Right lobe of liver (tissue), 6 donors: ENCODE data around the gene OXER1. TPM values are rescaled to one million over a fixed set of nuclear protein-coding genes. Genes with fewer than 3 reads are reported as not detected.

Experiments used
- ATAC-seq, 4 donors: fragments of 200-7000 bp; cut with Tn5 transposase; one replicate each; pipeline ENCODE4 v1.9.1; 2020; ENCODE audit warnings: mild to moderate bottlenecking in 4 of 4, moderate library complexity in 4 of 4
- DNase-seq, 3 donors: peaks; one replicate each; pipeline ENCODE4 v3.0.0-alpha.2; 2020
- H3K27ac ChIP-seq, 3 donors: fragments of 200-600 bp; one replicate each; pipeline ENCODE4 v1.8.0; 2022
- H3K27me3 ChIP-seq, 2 donors: fragments of 200-600 bp; one replicate each; pipeline ENCODE4 v1.8.0; 2022
- H3K36me3 ChIP-seq, 4 donors: fragments of 200-600 bp; sonication (generic) in 1 of 4; one replicate each; pipeline versions ENCODE4 v1.5.1 to v1.8.0; 2017 to 2022; ENCODE audit warnings: control low read depth in 1 of 4
- H3K4me1 ChIP-seq, 4 donors: fragments of 200-600 bp; sonication (generic) in 1 of 4; one replicate each; pipeline versions ENCODE4 v1.5.1 to v1.8.0; 2017 to 2022; ENCODE audit warnings: control low read depth in 1 of 4
- H3K4me3 ChIP-seq, 3 donors: fragments of 200-600 bp; one replicate each; pipeline ENCODE4 v1.8.0; 2022
- H3K9me3 ChIP-seq, 4 donors: fragments of 200-600 bp; sonication (generic) in 1 of 4; one replicate each; pipeline versions ENCODE4 v1.5.1 to v1.8.0; 2017 to 2022; ENCODE audit warnings: control low read depth in 1 of 4
- CTCF ChIP-seq, 4 donors: fragments of 200-600 bp in 3 of 4; fragments of 450-650 bp in 1 of 4; IDR thresholded peaks; one replicate each; pipeline versions ENCODE4 v1.5.1 to v1.8.0; 2016 to 2022; ENCODE audit warnings: antibody characterized with exemption in 4 of 4, mild to moderate bottlenecking in 2 of 4
- POLR2A ChIP-seq: fragments of 450-650 bp; IDR thresholded peaks from one replicate; pipeline ENCODE4 v1.6.1; 2017; ENCODE audit warnings: antibody characterized with exemption, mild to moderate bottlenecking
- WGBS: methylation state at CpG from one replicate; pipeline ENCODE4 v1.1.6; 2018; ENCODE audit warnings: low coverage, low lambda C conversion rate; ENCODE audit not compliant: insufficient coverage; ENCODE audit errors: missing lambda C conversion rate; 5-methylcytosine and 5-hydroxymethylcytosine counted together
- intact Hi-C, 2 donors: fragments of 100-400 bp; cut with DNase I; formaldehyde crosslinking; loops; one replicate each; pipeline versions ENCODE4 v1.11.2 to v1.14.1; 2022
- total RNA-seq, 6 experiments: library from RNA; depleted of rRNA in 2 of 6; stranded (reverse); fragments of >200 nt in 2 of 6; fragmentation: NEBNext Ultra II Directional in 3 of 6; extraction: Animal tissue kit (Norgen Biotek cat#: 25700) in 3 of 6; gene quantifications; one replicate each; pipeline versions ENCODE4 v1.1.0 to v1.2.4, GENCODE V29; 2016 to 2023
- donor health status: DM: no; HTN: yes; CAD: no.
- donor health status: DM: no; HTN: no; CAD: no.
- donor health status: DM: no; HTN: no; CAD: no.
- donor health status: DM: no; HTN: yes; CAD: no.
- donor health status: DM: no; HTN: yes; CAD: no.

OXER1 gene
- total RNA-seq, 6 experiments from 2014 or later: 5.3 to 29.4 (median 10.7) TPM

- H3K27ac ChIP-seq: no peak overlapping the region
- TF ChIP-seq POLR2A: no peak
- no peak for TF ChIP-seq CTCF (IDR thresholded peaks at IDR 0.05)
- intact Hi-C loops: no loop called here
- peak in 2 of 3 donors; percentile 54 to 60 for DNase-seq
- H3K36me3 ChIP-seq: no peaks in the 10 kb centered on the region
- no peaks in the 10 kb centered on the region for H3K4me1 ChIP-seq
- ATAC-seq: peak in 3 of 4 donors; percentile 1 to 11 (median 6)
- H3K4me3 ChIP-seq: no peak overlapping the region
- no peaks in the 10 kb centered on the region for H3K9me3 ChIP-seq
- 91% methylated on average over 20 of the region's 45 CpGs for WGBS
- no peaks in the 10 kb centered on the region for H3K27me3 ChIP-seq
Measured at GRCh38 chr2:42762823-42763804, 821 bp downstream of the OXER1 start.

- Histone ChIP-seq H3K4me1 (no peaks in the 10 kb centered on the region), H3K9me3 (no peaks in the 10 kb centered on the region), H3K36me3 (no peaks in the 10 kb centered on the region), H3K27ac (no peak overlapping the region), H3K4me3 (no peak overlapping the region), H3K27me3 (no peaks in the 10 kb centered on the region)
- intact Hi-C loops: no loop called here
- TF ChIP-seq POLR2A (no peak), CTCF (IDR thresholded peaks at IDR 0.05) (no peak)
- DNase-seq: no peak
- WGBS: 90% methylated on average over 2 of the region's 5 CpGs
- ATAC-seq: no peak
Measured at GRCh38 chr2:42762155-42762554, 1.8 kb downstream of the OXER1 start.

- DNase-seq: no peak
- Histone ChIP-seq H3K27ac (no peak overlapping the region), H3K36me3 (no peaks in the 10 kb centered on the region), H3K4me1 (no peaks in the 10 kb centered on the region), H3K4me3 (no peak overlapping the region), H3K27me3 (no peaks in the 10 kb centered on the region), H3K9me3 (no peaks in the 10 kb centered on the region)
- WGBS: 94% methylated on average over 5 of the region's 9 CpGs
- intact Hi-C loops: no loop called here
- TF ChIP-seq CTCF (IDR thresholded peaks at IDR 0.05) (no peak), POLR2A (no peak)
- ATAC-seq: no peak
Measured at GRCh38 chr2:42761554-42761953, 2.4 kb downstream of the OXER1 start.

- Histone ChIP-seq H3K4me3 (no peak overlapping the region), H3K4me1 (peaks cover 0 to 8% (median 1%) of the 10 kb centered on the region in 4 donors), H3K27ac (no peak overlapping the region), H3K36me3 (no peaks in the 10 kb centered on the region), H3K27me3 (no peaks in the 10 kb centered on the region), H3K9me3 (no peaks in the 10 kb centered on the region)
- no peak for DNase-seq
- 93% methylated on average over 1 of the region's 1 CpG for WGBS
- intact Hi-C loops: no loop called here
- ATAC-seq: no peak
- TF ChIP-seq CTCF (IDR thresholded peaks at IDR 0.05) (no peak), POLR2A (no peak)
Measured at GRCh38 chr2:42758751-42759150, 5.2 kb downstream of the OXER1 start.
